HEK293 (cell line): Measurements from ENCODE around the gene BIRC7.
A peak's percentile ranks its signal among the peaks of the same experiment; 100 is the strongest.

ENCODE experiments used
- CTCF ChIA-PET: fragments of 350-600 bp; formaldehyde crosslinking; extraction: SDS; loops from one replicate; lab custom pipeline; 2021; ENCODE audit warnings: antibody characterized with exemption; lab: Yijun Ruan, JAX
- POLR2A ChIA-PET: fragments of 300-600 bp; formaldehyde crosslinking; extraction: SDS; loops from one replicate; lab custom pipeline; 2020; ENCODE audit warnings: antibody characterized with exemption, inconsistent platforms; lab: Yijun Ruan, JAX
- H3K27ac ChIP-seq: fragments of 200-500 bp; sonication (Bioruptor generic); 2 replicates; pipeline ENCODE4 v1.5.1; 2014; ENCODE audit warnings: low read depth, low read length, control low read depth, inconsistent platforms; ENCODE audit errors: extremely low read depth
- H3K36me3 ChIP-seq, 2 experiments: fragments of 200-500 bp in 1 of 2; sonication (Bioruptor generic) in 1 of 2; 1 replicate in 1 of 2; 2 replicates in 1 of 2; pipeline ENCODE4 v1.5.1; 2014 to 2017; ENCODE audit warnings: inconsistent platforms in 2 of 2, low read length in 2 of 2; ENCODE audit not compliant: control insufficient read depth in 2 of 2, insufficient read depth in 1 of 2
- H3K4me1 ChIP-seq: fragments of 200-500 bp; sonication (Bioruptor generic); 2 replicates; pipeline ENCODE4 v1.5.1; 2014; ENCODE audit warnings: mild to moderate bottlenecking, low read length, inconsistent platforms; ENCODE audit not compliant: control insufficient read depth, insufficient read depth
- H3K4me3 ChIP-seq: 2 replicates; pipeline ENCODE4 v1.5.1; 2011; ENCODE audit warnings: low read depth, mild to moderate bottlenecking, control low read depth, low read length, moderate library complexity
- H3K9me3 ChIP-seq: fragments of 200-500 bp; sonication (Bioruptor generic); 2 replicates; pipeline ENCODE4 v1.5.1; 2014; ENCODE audit warnings: low read depth, low read length, inconsistent platforms; ENCODE audit not compliant: control insufficient read depth, insufficient read depth
- BCL11A ChIP-seq: fragments of 450-650 bp; formaldehyde crosslinking; IDR thresholded peaks from 2 replicates; pipeline ENCODE4 v1.5.1; 2016; ENCODE audit warnings: low read depth, missing biosample characterization, missing genetic modification characterization
- FEZF1 ChIP-seq: fragments of 450-650 bp; formaldehyde crosslinking; IDR thresholded peaks from 2 replicates; pipeline ENCODE4 v1.5.1; 2016; ENCODE audit warnings: missing biosample characterization, missing genetic modification characterization
- HOXD13 ChIP-seq: sonication (generic); formaldehyde crosslinking; IDR thresholded peaks from 2 replicates; pipeline ENCODE4 v1.8.0; 2022; ENCODE audit warnings: missing genetic modification reagents, borderline replicate concordance
- SCRT1 ChIP-seq: fragments of 450-650 bp; formaldehyde crosslinking; IDR thresholded peaks from 2 replicates; pipeline ENCODE4 v1.5.1; 2016; ENCODE audit warnings: missing biosample characterization, missing genetic modification characterization, borderline replicate concordance
- TRIM28 ChIP-seq: IDR thresholded peaks from 2 replicates; pipeline ENCODE4 v1.6.1; 2011; ENCODE audit warnings: low read length, control low read depth, borderline replicate concordance
- ZNF16 ChIP-seq: fragments of 450-650 bp; formaldehyde crosslinking; IDR thresholded peaks from 2 replicates; pipeline ENCODE4 v1.5.1; 2016; ENCODE audit warnings: low read depth, missing biosample characterization, missing genetic modification characterization
- ZNF214 ChIP-seq: fragments of 450-650 bp; formaldehyde crosslinking; IDR thresholded peaks from 2 replicates; pipeline ENCODE4 v1.5.1; 2017; ENCODE audit warnings: missing biosample characterization, mild to moderate bottlenecking, missing genetic modification characterization, borderline replicate concordance
- ZNF274 ChIP-seq, 2 experiments: fragments of 200-500 bp in 1 of 2; fragments of 450-650 bp in 1 of 2; sonication (Bioruptor generic) in 1 of 2; formaldehyde crosslinking in 1 of 2; IDR thresholded peaks; 2 replicates each; pipeline versions ENCODE4 v1.5.1 to v1.6.1; 2014 to 2016; ENCODE audit warnings: borderline replicate concordance in 1 of 2, inconsistent platforms in 1 of 2, low read length in 1 of 2, missing biosample characterization in 1 of 2, missing genetic modification characterization in 1 of 2
- ZNF341 ChIP-seq: fragments of 450-650 bp; formaldehyde crosslinking; IDR thresholded peaks from 2 replicates; pipeline ENCODE4; 2016; ENCODE audit warnings: low read depth, missing biosample characterization, missing genetic modification characterization
- ZNF366 ChIP-seq: fragments of 450-650 bp; formaldehyde crosslinking; conservative IDR thresholded peaks from 2 replicates; pipeline ENCODE4 v1.5.1; 2016; ENCODE audit warnings: missing biosample characterization, missing genetic modification characterization
- ZNF501 ChIP-seq: fragments of 450-650 bp; formaldehyde crosslinking; IDR thresholded peaks from 2 replicates; pipeline ENCODE4 v1.5.1; 2016; ENCODE audit warnings: missing biosample characterization, missing genetic modification characterization
- ZNF521 ChIP-seq: fragments of 450-650 bp; formaldehyde crosslinking; IDR thresholded peaks from 2 replicates; pipeline ENCODE4 v1.5.1; 2017; ENCODE audit warnings: missing biosample characterization, mild to moderate bottlenecking, missing genetic modification characterization
- TF ChIP-seq, protein P1 (sequence below): fragments of 450-650 bp; formaldehyde crosslinking; IDR thresholded peaks from 2 replicates; pipeline ENCODE4 v1.5.1; 2016; ENCODE audit warnings: missing biosample characterization, missing genetic modification characterization
- TF ChIP-seq, protein P2 (sequence below): fragments of 450-650 bp; formaldehyde crosslinking; IDR thresholded peaks from 2 replicates; pipeline ENCODE4 v1.5.1; 2016; ENCODE audit warnings: missing biosample characterization, missing genetic modification characterization
- TF ChIP-seq, protein P3 (sequence below): fragments of 450-650 bp; IDR thresholded peaks from 2 replicates; pipeline ENCODE4 v1.5.1; 2018; ENCODE audit warnings: missing biosample characterization, missing genetic modification characterization
- TF ChIP-seq, protein P4 (sequence below): fragments of 450-650 bp; formaldehyde crosslinking; conservative IDR thresholded peaks from 2 replicates; pipeline ENCODE4 v1.5.1; 2016; ENCODE audit warnings: low read depth, missing biosample characterization, missing genetic modification characterization

Gene BIRC7

DNA sequence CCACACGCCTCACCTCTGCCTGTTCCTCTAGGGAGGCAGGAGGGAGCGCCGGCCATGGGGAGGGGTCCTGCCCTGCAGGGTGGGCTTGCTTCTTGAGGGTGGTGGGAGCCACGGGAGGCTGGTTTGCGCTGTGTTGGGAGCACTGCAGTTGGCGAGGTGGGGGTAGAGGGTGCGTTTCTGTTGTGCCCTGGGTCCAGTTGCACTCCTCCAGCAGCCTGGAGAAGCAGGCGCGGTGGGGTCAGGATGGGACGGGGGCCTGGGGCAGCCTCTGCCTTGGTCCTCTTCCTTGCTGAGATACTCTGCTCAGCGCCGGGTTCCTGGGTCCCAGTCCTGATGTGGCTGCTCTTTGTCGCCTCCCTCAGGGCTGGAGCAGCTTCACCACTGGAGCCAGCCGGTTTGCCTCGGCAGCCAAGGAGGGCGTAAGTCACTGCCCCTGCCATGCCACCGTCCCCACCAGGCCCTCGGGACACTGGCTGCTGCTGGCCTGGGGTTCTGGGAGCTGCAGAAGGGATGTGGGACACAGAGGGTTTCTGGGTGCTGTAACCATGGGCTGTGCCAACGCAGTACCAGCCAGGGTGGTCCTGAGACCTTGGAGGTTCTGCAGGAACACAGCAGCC is 45.3 kb downstream of the BIRC7 start (continued):
- TF ChIP-seq ZNF366 (tag by site-specific recombination) (no peak), ZNF341 (no peak), HOXD13 (CRISPR knock-in tag) (no peak)
- TF ChIP-seq, protein P1, sequence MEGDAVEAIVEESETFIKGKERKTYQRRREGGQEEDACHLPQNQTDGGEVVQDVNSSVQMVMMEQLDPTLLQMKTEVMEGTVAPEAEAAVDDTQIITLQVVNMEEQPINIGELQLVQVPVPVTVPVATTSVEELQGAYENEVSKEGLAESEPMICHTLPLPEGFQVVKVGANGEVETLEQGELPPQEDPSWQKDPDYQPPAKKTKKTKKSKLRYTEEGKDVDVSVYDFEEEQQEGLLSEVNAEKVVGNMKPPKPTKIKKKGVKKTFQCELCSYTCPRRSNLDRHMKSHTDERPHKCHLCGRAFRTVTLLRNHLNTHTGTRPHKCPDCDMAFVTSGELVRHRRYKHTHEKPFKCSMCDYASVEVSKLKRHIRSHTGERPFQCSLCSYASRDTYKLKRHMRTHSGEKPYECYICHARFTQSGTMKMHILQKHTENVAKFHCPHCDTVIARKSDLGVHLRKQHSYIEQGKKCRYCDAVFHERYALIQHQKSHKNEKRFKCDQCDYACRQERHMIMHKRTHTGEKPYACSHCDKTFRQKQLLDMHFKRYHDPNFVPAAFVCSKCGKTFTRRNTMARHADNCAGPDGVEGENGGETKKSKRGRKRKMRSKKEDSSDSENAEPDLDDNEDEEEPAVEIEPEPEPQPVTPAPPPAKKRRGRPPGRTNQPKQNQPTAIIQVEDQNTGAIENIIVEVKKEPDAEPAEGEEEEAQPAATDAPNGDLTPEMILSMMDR (tag by site-specific recombination), result peak; percentile 29; the same call in 1 of the 2 replicates
- TF ChIP-seq, protein P2, sequence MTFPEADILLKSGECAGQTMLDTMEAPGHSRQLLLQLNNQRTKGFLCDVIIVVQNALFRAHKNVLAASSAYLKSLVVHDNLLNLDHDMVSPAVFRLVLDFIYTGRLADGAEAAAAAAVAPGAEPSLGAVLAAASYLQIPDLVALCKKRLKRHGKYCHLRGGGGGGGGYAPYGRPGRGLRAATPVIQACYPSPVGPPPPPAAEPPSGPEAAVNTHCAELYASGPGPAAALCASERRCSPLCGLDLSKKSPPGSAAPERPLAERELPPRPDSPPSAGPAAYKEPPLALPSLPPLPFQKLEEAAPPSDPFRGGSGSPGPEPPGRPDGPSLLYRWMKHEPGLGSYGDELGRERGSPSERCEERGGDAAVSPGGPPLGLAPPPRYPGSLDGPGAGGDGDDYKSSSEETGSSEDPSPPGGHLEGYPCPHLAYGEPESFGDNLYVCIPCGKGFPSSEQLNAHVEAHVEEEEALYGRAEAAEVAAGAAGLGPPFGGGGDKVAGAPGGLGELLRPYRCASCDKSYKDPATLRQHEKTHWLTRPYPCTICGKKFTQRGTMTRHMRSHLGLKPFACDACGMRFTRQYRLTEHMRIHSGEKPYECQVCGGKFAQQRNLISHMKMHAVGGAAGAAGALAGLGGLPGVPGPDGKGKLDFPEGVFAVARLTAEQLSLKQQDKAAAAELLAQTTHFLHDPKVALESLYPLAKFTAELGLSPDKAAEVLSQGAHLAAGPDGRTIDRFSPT (tag by site-specific recombination), result 0 out of 2 replicates have a peak, but pooled peaks have one; percentile 24

DNA sequence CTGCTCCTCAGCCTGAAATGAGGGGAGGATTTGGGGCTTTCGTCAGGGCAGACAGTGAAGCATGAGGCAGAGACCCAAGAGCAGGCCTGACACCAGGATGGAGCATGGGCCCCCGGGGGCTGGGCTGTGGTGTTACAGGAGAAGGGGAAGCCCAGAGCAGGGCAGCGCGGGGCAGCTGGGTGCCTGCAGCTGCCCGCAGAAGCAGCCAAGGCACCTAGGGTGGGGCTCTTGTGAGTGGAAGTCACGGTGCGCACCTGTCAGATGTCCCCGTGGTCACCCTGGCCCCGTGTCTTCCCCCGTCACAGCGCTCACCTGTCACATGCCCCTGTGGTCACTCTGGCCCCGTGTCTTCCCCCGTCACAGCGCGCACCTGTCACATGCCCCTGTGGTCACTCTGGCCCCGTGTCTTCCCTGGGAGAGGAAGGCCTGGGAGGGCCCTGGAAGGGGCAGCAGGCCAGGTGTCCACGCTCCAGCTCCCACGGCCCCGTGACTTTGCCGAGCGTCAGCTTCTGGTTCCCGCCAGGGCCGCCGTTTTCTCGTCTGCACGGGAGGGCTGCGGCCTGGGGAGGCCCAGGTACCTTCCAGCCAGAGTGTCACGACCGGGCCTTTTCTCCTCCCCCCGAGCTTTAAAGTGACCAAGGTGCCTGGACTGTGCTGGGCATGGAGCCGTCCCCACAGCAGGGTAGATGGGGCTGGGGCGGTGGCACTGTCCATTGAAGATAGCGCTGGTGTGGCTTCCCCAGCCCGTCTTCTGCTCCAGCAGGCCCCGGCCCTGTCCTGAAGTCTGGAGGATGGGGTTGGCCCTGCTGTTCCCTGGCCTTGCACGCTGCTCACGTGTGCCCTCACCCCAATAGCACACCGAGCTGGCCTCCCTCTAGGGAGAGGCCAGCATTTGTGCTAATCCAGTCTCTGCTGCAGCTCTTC is 46.3 kb downstream of the BIRC7 start:
- Histone ChIP-seq H3K4me1 (no peaks in the 10 kb centered on the region), H3K4me3 (no peak overlapping the region), H3K27ac (no peak overlapping the region), H3K36me3 (peaks cover 10 to 95% of the 10 kb centered on the region in 2 experiments; a peak in 2 of 3 replicates), H3K9me3 (no peaks in the 10 kb centered on the region)
- CTCF ChIA-PET, result interaction anchor here (0.5 to 4.1 kb wide), 5 partner anchors 9 to 177 kb away, joined by 3 to 37 read pairs (median 4); partner anchors contain the start of gene COL20A1
- POLR2A ChIA-PET, result interaction anchor here (1.1 kb wide), 1 partner anchor 59 kb away, joined by 3 read pairs; no protein-coding TSS in a partner anchor
- no peak for TF ChIP-seq TRIM28
- no peak for TF ChIP-seq SCRT1 (tag by site-specific recombination)
- TF ChIP-seq ZNF16 (tag by site-specific recombination), result no peak
- no peak for TF ChIP-seq ZNF214 (tag by site-specific recombination)
- TF ChIP-seq HOXD13 (CRISPR knock-in tag), result no peak
- TF ChIP-seq ZNF521 (tag by site-specific recombination), result no peak
- no peak for TF ChIP-seq ZNF274 (IDR thresholded peaks at IDR 0.05; ENCODE audit: low read length)
- no peak for TF ChIP-seq ZNF274 (tag by site-specific recombination; IDR thresholded peaks at IDR 0.05; ENCODE audit: borderline replicate concordance)
- no peak for TF ChIP-seq FEZF1 (tag by site-specific recombination)
- TF ChIP-seq BCL11A (tag by site-specific recombination), result no peak
- TF ChIP-seq, protein P3, sequence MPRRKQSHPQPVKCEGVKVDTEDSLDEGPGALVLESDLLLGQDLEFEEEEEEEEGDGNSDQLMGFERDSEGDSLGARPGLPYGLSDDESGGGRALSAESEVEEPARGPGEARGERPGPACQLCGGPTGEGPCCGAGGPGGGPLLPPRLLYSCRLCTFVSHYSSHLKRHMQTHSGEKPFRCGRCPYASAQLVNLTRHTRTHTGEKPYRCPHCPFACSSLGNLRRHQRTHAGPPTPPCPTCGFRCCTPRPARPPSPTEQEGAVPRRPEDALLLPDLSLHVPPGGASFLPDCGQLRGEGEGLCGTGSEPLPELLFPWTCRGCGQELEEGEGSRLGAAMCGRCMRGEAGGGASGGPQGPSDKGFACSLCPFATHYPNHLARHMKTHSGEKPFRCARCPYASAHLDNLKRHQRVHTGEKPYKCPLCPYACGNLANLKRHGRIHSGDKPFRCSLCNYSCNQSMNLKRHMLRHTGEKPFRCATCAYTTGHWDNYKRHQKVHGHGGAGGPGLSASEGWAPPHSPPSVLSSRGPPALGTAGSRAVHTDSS, result no peak
- TF ChIP-seq, protein P4, sequence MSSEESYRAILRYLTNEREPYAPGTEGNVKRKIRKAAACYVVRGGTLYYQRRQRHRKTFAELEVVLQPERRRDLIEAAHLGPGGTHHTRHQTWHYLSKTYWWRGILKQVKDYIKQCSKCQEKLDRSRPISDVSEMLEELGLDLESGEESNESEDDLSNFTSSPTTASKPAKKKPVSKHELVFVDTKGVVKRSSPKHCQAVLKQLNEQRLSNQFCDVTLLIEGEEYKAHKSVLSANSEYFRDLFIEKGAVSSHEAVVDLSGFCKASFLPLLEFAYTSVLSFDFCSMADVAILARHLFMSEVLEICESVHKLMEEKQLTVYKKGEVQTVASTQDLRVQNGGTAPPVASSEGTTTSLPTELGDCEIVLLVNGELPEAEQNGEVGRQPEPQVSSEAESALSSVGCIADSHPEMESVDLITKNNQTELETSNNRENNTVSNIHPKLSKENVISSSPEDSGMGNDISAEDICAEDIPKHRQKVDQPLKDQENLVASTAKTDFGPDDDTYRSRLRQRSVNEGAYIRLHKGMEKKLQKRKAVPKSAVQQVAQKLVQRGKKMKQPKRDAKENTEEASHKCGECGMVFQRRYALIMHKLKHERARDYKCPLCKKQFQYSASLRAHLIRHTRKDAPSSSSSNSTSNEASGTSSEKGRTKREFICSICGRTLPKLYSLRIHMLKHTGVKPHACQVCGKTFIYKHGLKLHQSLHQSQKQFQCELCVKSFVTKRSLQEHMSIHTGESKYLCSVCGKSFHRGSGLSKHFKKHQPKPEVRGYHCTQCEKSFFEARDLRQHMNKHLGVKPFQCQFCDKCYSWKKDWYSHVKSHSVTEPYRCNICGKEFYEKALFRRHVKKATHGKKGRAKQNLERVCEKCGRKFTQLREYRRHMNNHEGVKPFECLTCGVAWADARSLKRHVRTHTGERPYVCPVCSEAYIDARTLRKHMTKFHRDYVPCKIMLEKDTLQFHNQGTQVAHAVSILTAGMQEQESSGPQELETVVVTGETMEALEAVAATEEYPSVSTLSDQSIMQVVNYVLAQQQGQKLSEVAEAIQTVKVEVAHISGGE (tag by site-specific recombination), result no peak
- TF ChIP-seq ZNF501 (tag by site-specific recombination), result no peak
